PC-9 (cell line): ENCODE data around the gene KRTAP10-7.

Experiments used
- EZH2 ChIP-seq: fragments of 200-600 bp; sonication (generic); IDR thresholded peaks from 2 replicates; pipeline ENCODE4 v1.8.0; 2017; ENCODE audit warnings: antibody characterized with exemption, low read depth
- TF ChIP-seq, protein P1 (sequence below): fragments of 200-600 bp; sonication (generic); conservative IDR thresholded peaks from 2 replicates; pipeline ENCODE4 v1.6.1; 2017; ENCODE audit warnings: mixed run types, antibody characterized with exemption, mild to moderate bottlenecking, moderate library complexity

GRCh38 chr21:44578371-44579055, 21.9 kb upstream of the KRTAP10-7 start:
- TF ChIP-seq, protein P1, sequence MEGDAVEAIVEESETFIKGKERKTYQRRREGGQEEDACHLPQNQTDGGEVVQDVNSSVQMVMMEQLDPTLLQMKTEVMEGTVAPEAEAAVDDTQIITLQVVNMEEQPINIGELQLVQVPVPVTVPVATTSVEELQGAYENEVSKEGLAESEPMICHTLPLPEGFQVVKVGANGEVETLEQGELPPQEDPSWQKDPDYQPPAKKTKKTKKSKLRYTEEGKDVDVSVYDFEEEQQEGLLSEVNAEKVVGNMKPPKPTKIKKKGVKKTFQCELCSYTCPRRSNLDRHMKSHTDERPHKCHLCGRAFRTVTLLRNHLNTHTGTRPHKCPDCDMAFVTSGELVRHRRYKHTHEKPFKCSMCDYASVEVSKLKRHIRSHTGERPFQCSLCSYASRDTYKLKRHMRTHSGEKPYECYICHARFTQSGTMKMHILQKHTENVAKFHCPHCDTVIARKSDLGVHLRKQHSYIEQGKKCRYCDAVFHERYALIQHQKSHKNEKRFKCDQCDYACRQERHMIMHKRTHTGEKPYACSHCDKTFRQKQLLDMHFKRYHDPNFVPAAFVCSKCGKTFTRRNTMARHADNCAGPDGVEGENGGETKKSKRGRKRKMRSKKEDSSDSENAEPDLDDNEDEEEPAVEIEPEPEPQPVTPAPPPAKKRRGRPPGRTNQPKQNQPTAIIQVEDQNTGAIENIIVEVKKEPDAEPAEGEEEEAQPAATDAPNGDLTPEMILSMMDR: no peak
- no peak for TF ChIP-seq EZH2
